EL (cell line): ENCODE measurements around the gene DLGAP4.
"Not testable (repeated sequence)": the region's sequence is repeated elsewhere in the genome, so short reads cannot be mapped to it uniquely, and the experiment has no call there.

ENCODE experiments used
- DNase-seq: peaks from one replicate; pipeline ENCODE4 v3.0.0-alpha.2; 2016

DLGAP4 gene

GRCh38 chr20:36546111-36546736 is 240.1 kb downstream of the DLGAP4 start:
- no peak for DNase-seq

DNA sequence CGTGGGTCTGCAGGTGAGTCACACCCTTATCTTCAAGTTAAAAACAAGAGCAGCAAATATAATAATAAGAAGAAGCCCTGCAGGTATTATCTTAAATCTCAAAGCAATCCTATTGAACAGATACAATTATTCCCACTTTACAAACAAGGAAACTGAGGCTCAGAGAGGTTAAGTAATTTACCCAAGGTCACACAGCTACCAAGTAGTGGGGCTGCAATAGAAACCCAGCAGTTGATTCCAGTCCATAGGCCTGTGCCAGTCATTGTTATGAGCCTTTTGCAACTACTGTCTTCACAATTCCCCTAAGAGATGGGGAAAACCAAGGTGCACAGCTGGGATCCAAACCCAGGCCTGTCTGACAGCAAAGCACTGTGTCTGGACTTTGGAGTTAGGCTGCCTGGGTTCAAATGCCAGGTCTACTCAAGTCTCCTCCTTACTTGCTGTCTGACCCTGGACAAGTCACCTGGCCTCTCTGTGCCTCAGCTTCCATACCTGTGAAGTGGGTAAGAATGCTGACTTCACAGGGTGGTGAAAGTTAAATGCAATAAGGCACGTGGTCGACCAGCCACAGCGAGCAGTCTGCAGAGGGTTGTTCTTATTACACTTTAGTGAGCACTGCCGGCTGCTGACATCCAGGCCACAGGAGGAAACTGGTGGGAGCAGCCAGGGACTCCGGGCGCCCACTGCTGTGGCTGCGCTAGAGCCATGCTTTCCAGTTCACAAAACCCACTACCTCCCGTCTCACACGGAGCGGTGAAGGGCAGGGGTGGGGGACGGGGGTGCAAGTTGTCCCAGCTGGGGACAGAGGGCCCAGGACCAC is 241.3 kb downstream of the DLGAP4 start:
- DNase-seq = no peak

DNA sequence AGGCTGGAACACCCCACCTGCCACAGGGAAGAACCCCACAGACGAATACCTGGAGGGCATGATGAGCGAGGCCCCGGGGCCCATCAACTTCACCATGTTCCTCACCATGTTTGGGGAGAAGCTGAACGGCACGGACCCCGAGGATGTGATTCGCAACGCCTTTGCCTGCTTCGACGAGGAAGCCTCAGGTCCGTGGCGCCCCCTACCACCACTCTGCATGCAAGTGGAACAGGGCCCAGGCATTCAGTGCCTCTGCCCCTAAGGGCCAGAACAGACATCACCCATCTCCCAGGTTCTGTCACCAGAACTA is 241.8 kb downstream of the DLGAP4 start:
- DNase-seq = no peak

GRCh38 chr20:36548704-36549627 is 242.8 kb downstream of the DLGAP4 start:
- no peak for DNase-seq

DNA sequence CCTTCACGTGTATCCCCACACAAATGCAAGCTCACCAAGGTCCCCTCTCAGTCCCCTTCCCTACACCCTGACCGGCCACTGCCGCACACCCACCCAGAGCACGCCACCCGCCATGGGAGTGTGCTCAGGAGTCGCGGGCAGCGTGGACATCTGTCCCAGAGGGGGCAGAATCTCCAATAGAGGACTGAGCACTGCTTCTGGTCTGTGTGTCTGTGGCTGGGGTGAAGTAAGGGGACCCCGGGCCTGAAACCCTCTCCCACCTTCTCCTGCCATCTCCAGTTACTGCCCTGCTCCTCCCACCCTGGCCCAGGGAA is 243.4 kb downstream of the DLGAP4 start:
- no peak for DNase-seq

DNA sequence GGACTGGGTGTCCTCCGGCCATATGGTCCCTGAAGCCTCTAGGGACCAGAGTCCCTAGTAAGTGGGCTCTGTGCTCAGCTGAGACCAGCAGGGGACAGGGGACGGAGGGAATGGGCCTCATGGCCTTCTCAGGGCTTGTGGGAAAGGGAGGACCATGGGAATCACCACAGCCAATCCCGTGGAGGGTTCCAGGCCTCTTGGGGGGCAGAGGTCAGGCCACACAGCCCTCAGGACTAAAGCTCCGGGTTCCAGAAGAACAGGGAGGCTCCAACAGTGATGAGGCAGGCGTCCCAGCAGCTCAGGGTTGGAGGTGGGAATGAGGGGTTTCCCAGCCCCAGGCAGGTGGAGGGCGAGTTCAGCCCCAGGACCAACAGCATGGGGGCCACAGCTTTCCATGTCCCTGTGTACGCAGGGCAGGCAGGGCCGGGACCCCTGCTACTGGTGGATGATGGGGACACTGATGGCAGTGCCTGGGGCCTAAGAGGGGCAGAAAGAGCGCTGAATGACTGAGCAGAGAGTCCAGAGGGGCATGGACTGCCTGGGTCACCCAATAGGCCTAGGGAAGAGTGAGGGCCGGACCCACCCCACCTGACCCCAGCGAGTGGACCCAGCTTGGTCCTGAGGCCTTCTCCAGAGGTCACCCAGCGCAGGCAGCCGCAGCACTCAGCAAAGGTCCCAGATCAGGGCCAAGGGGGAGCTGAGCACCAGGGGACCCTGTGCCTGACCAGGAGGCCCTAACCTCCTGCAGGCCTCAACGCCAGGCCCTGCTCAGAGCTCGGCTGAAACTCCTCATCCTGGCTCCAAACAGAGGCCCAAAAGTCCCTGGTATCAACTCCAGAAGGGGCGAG is 244.0 kb downstream of the DLGAP4 start:
- DNase-seq = no peak

DNA sequence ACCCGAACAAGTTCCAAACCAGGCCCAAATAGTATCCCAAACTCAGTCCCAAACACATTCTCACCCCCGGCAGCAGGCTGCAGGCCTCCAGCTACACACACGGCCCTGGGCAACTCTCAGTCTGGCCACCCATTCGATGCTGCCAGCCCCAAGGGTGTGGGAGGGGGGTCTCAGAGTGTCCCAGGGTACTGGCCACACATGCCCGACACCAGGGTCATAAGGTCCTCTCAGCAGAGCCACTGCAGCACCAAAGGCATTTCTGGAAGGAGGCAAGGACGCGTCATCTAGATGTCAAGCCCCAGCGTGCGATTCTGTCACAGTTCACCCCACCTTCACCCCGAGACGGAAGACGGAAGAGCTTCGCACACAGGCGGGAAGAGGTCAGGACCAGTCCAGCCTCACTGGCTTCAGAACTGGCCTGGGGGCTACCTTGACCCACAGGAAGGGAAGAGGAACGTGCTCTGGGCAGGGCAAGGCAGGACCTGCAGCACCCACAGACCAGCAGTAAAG is 244.7 kb downstream of the DLGAP4 start:
- no peak for DNase-seq

DNA sequence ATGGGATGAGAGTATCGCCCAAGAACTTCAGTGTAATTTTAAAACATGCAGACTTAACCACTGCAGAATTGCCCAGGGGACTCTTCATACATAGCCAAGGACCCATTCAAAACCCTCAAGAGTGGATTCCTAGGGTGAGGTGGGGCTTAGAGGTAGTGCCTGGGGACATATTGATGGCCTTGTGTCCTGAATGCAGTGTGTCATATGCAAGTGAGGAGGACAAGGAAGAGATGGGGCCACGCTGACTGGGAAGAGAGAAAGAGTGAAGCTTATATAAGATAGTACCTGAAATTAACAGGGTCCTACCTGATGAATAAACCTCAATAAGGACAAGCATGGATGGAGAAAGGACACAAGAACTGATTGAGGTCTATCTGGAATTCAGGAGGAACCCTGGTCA is 249.1 kb downstream of the DLGAP4 start:
- DNase-seq = no peak

GRCh38 chr20:36562724-36563123 is 256.6 kb downstream of the DLGAP4 start:
- DNase-seq = no peak

GRCh38 chr20:36563374-36563773 is 257.2 kb downstream of the DLGAP4 start:
- DNase-seq = no peak

DNA sequence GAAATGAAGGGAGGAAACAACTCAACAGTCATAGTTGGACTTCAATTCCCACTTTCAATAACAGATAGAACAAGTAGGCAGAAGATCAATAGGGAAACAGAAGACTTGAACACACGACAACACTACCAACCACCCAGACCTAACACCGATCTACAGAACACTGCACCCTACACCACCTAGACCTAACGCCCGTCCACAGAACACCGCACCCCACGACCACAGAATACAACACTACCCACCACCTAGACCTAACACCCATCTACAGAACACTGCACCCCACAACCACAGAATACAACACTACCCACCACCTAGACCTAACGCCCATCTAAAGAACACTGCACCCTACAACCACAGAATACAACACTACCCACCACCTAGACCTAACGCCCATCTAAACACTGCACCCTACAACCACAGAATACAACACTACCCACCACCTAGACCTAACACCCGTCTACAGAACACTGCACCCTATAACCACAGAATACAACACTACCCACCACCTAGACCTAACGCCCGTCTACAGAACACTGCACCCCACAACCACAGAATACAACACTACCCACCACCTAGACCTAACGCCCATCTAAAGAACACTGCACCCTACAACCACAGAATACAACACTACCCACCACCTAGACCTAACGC is 258.1 kb downstream of the DLGAP4 start:
- not testable (repeated sequence) for DNase-seq

GRCh38 chr20:36564726-36565121 is 258.6 kb downstream of the DLGAP4 start:
- DNase-seq = not testable (repeated sequence)

- DNase-seq = no peak
These were observed 259.4 kb downstream of the DLGAP4 start for GRCh38 chr20:36565520-36565919.

- DNase-seq = peak; percentile 75
These were observed 263.8 kb downstream of the DLGAP4 start for GRCh38 chr20:36569847-36570429.

DNA sequence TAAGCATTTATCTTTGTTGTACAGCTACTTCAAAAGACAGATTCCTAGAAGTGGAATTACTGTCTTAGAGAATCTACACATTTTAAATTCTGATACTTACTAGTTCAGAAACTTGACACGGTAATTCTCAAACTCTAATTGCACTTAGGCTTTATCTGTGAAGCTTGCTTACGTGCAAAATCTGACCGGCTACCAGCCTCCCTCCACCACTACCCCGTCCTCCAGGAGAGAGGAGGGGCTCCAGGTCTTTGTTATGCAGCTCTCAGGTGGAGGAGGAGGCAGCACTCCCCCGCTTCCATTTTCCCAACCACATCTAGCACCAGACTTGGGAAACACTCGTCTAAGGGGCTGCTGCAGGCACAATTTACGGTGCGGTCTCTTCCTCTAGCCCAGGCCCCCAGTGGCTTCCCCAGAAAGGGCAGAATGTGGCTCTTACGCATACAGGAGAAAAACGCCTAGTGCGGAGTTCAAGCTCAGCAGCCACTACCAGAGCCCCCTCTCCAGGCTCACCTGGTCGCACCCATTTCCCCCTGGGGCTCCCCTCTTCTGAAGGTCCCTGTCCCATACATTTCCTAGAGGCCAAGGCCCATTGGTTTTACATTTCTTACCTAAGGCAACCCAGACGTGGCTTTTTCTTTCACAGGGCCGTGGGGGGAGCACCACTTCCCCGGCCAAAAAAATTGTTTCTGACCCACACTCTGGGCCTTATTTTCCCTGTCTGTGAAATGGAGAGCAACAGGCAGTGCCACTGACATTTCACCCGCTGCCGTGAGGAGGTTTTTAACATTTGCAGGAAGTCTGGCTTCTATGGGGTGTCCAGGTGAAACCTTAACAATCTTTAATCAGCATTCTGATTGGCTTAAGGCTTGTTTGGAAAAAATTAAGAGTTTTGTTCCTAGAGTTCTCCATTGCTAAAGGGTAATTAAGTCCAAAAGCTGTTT is 265.7 kb downstream of the DLGAP4 start:
- DNase-seq = no peak

GRCh38 chr20:36572701-36573102 is 266.6 kb downstream of the DLGAP4 start:
- peak; percentile 55 for DNase-seq

GRCh38 chr20:36573103-36573797 is 267.1 kb downstream of the DLGAP4 start, which contains the start of gene TGIF2:
Gene TGIF2 (plus strand): TSS chr20:36573597. CDS start chr20:36578775, 5,178 bp downstream.
- DNase-seq = peak; percentile 94

DNA sequence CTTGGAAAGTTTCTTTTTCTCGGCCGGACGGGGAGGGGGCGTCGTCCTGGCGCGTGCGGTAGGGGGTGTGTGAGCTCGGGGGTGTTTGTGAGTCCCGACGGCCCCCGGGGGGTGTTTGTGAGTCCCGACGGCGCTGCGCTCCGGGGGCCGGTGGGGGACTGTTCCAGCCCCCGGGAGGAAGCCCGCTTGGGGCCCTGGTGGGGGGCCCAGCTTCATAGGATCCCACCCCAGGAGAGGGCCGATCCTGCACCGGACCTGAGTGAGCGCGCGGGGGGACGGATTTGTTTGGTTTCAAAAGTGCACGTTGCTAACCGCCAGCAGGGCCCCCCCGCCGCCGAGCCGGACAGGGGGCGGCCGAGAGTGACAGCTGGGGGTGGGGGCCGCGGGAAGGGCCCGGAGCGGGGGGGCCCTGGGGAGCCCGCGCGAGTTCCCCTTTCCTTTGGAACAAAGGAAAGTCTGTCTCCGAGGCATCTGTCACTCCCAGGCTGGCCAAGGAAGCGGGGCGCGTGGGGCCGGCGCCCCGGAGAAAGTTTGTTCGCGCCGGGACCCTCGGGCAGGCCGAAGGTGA is 267.7 kb downstream of the DLGAP4 start:
- DNase-seq = peak; percentile 28
